H1 (cell line): Measurements from ENCODE around the gene DTX4. TPM values are rescaled to one million over a fixed set of nuclear protein-coding genes. Genes with fewer than 3 reads are reported as not detected.

Source experiments
- CTCF ChIA-PET: fragments of 300-600 bp; sonication (Branson Sonifier 250); formaldehyde crosslinking; loops from one replicate; lab custom pipeline; 2021; ENCODE audit not compliant: partially characterized antibody; lab: Charles Lee
- POLR2A ChIA-PET: fragments of 300-600 bp; sonication (Branson Sonifier 250); formaldehyde crosslinking; loops from one replicate; lab custom pipeline; 2021; ENCODE audit warnings: inconsistent platforms; ENCODE audit not compliant: partially characterized antibody; lab: Charles Lee
- DNase-seq, 2 experiments: peaks; one replicate each; pipeline versions ENCODE4 v3.0.0 to v3.0.0-alpha.2; 2010 to 2022; ENCODE audit warnings: low spot score in 2 of 2, low read depth in 1 of 2, mixed read lengths in 1 of 2
- FAIRE-seq: peaks from 2 replicates; lab custom pipeline; 2011; peaks lifted over from hg19 to GRCh38; lab: Jason Lieb, UNC
- H2AFZ ChIP-seq: 2 replicates; pipeline ENCODE4 v1.8.1; 2012; ENCODE audit warnings: low read length, inconsistent platforms
- H2AK5ac ChIP-seq: 2 replicates; pipeline ENCODE4 v1.6.1; 2013; ENCODE audit warnings: low read depth, low read length
- H2BK120ac ChIP-seq: replicated peaks from 2 replicates; pipeline ENCODE3; 2013; ENCODE audit warnings: low read depth, low read length, inconsistent platforms
- H2BK12ac ChIP-seq: 2 replicates; pipeline ENCODE4 v1.6.1; 2013; ENCODE audit warnings: low read depth, low read length
- H2BK15ac ChIP-seq: 2 replicates; pipeline ENCODE4 v1.6.1; 2013; ENCODE audit warnings: low read length
- H2BK20ac ChIP-seq: 2 replicates; pipeline ENCODE4 v1.6.1; 2013; ENCODE audit warnings: low read length
- H2BK5ac ChIP-seq: 2 replicates; pipeline ENCODE4 v1.6.1; 2013; ENCODE audit warnings: low read depth, low read length
- H3K14ac ChIP-seq: 2 replicates; pipeline ENCODE4 v1.6.1; 2013; ENCODE audit warnings: inconsistent platforms; ENCODE audit not compliant: insufficient read length
- H3K18ac ChIP-seq: 2 replicates; pipeline ENCODE4 v1.6.1; 2013; ENCODE audit warnings: low read length; ENCODE audit errors: extremely low read depth
- H3K23ac ChIP-seq: 2 replicates; pipeline ENCODE4 v1.6.1; 2013; ENCODE audit warnings: inconsistent platforms; ENCODE audit not compliant: insufficient read length
- H3K23me2 ChIP-seq: 2 replicates; pipeline ENCODE4 v1.6.1; 2013; ENCODE audit warnings: low read depth, low read length
- H3K27ac ChIP-seq: 2 replicates; pipeline ENCODE4 v1.6.1; 2011; ENCODE audit warnings: low read depth, low read length, inconsistent platforms
- H3K27me3 ChIP-seq, 4 experiments: replicated peaks in 1 of 4; 1 replicate in 1 of 4; 2 replicates in 3 of 4; pipeline versions ENCODE4 v1.6.1 to v1.8.1; 2011 to 2013; ENCODE audit warnings: low read length in 3 of 4, mild to moderate bottlenecking in 3 of 4, inconsistent platforms in 2 of 4, mixed read lengths in 2 of 4, moderate library complexity in 1 of 4; ENCODE audit not compliant: control insufficient read depth in 3 of 4, insufficient read depth in 3 of 4; ENCODE audit errors: extremely low read depth in 1 of 4
- H3K36me3 ChIP-seq, 4 experiments: 2 replicates each; pipeline versions ENCODE4 v1.6.1 to v1.8.1; 2011 to 2013; ENCODE audit warnings: mild to moderate bottlenecking in 4 of 4, low read length in 3 of 4, moderate library complexity in 2 of 4, control low read depth in 1 of 4, inconsistent platforms in 1 of 4; ENCODE audit not compliant: insufficient read depth in 4 of 4, control insufficient read depth in 2 of 4
- H3K4ac ChIP-seq: replicated peaks from 2 replicates; pipeline ENCODE3; 2013; ENCODE audit warnings: low read length, low read depth, mixed read lengths, inconsistent platforms; ENCODE audit not compliant: insufficient read length
- H3K4me1 ChIP-seq, 4 experiments: replicated peaks in 1 of 4; 1 replicate in 1 of 4; 2 replicates in 3 of 4; pipeline versions ENCODE4 v1.6.1 to v1.8.1; 2011 to 2013; ENCODE audit warnings: low read length in 3 of 4, inconsistent platforms in 2 of 4, mixed read lengths in 1 of 4; ENCODE audit not compliant: insufficient read depth in 4 of 4, control insufficient read depth in 3 of 4
- H3K4me2 ChIP-seq, 2 experiments: 2 replicates each; pipeline versions ENCODE4 v1.6.1 to v1.8.1; 2011 to 2013; ENCODE audit warnings: low read depth in 2 of 2, low read length in 2 of 2, control low read depth in 1 of 2, inconsistent platforms in 1 of 2, mild to moderate bottlenecking in 1 of 2; ENCODE audit not compliant: insufficient read depth in 1 of 2
- H3K4me3 ChIP-seq, 4 experiments: fragments of 200-600, 300-600 bp in 1 of 4; sonication (generic), shearing (Covaris generic), sonication (Bioruptor Twin) in 1 of 4; 2 replicates each; pipeline versions ENCODE4 v1.5.1 to v1.8.1; 2011 to 2016; ENCODE audit warnings: low read length in 4 of 4, low read depth in 3 of 4, control low read depth in 2 of 4, inconsistent platforms in 2 of 4, mild to moderate bottlenecking in 2 of 4, mixed read lengths in 1 of 4, moderate library complexity in 1 of 4; ENCODE audit not compliant: insufficient read depth in 2 of 4; ENCODE audit errors: extremely low read depth in 1 of 4
- H3K56ac ChIP-seq: replicated peaks from 2 replicates; pipeline ENCODE3; 2013; ENCODE audit warnings: low read depth, mild to moderate bottlenecking, mixed read lengths, low read length, inconsistent platforms; ENCODE audit not compliant: insufficient read length
- H3K79me1 ChIP-seq: 2 replicates; pipeline ENCODE4 v1.6.1; 2013; ENCODE audit warnings: low read depth, low read length, control low read depth
- H3K79me2 ChIP-seq, 2 experiments: 2 replicates each; pipeline versions ENCODE4 v1.6.1 to v1.8.1; 2012 to 2013; ENCODE audit warnings: low read length in 2 of 2, mild to moderate bottlenecking in 2 of 2, inconsistent platforms in 1 of 2; ENCODE audit not compliant: insufficient read depth in 2 of 2, control insufficient read depth in 1 of 2
- H3K9ac ChIP-seq, 4 experiments: replicated peaks in 1 of 4; 1 replicate in 1 of 4; 2 replicates in 3 of 4; pipeline versions ENCODE4 v1.6.1 to v1.8.1; 2011 to 2013; ENCODE audit warnings: low read depth in 3 of 4, low read length in 3 of 4, control low read depth in 2 of 4, mild to moderate bottlenecking in 2 of 4, moderate library complexity in 2 of 4, inconsistent platforms in 1 of 4; ENCODE audit errors: extremely low read depth in 1 of 4
- H3K9me3 ChIP-seq, 2 experiments: 2 replicates each; pipeline versions ENCODE4 v1.6.1 to v1.8.1; 2012 to 2013; ENCODE audit warnings: mild to moderate bottlenecking in 2 of 2, moderate library complexity in 2 of 2, control low read depth in 1 of 2, inconsistent platforms in 1 of 2, low read depth in 1 of 2, low read length in 1 of 2, mixed read lengths in 1 of 2; ENCODE audit not compliant: insufficient read depth in 2 of 2
- H4K20me1 ChIP-seq, 2 experiments: replicated peaks in 1 of 2; 2 replicates each; pipeline versions ENCODE3 to v1.8.1; 2011 to 2013; ENCODE audit warnings: inconsistent platforms in 2 of 2, low read length in 2 of 2, mild to moderate bottlenecking in 1 of 2; ENCODE audit not compliant: insufficient read depth in 2 of 2, control insufficient read depth in 1 of 2
- H4K5ac ChIP-seq: 2 replicates; pipeline ENCODE4 v1.6.1; 2013; ENCODE audit warnings: low read length, low read depth, mixed read lengths, inconsistent platforms; ENCODE audit not compliant: insufficient read length
- H4K8ac ChIP-seq: 2 replicates; pipeline ENCODE4 v1.8.0; 2013; ENCODE audit warnings: mild to moderate bottlenecking, moderate library complexity, low read length, inconsistent platforms; ENCODE audit not compliant: insufficient read depth; ENCODE audit errors: extremely low read depth
- H4K91ac ChIP-seq: replicated peaks from 2 replicates; pipeline ENCODE3; 2013; ENCODE audit warnings: low read length, mixed read lengths, inconsistent platforms; ENCODE audit not compliant: insufficient read length
- FOSL1 ChIP-seq: IDR thresholded peaks from 2 replicates; pipeline ENCODE4 v1.6.1; 2011; ENCODE audit warnings: mild to moderate bottlenecking, low read depth, low read length, moderate library complexity; ENCODE audit not compliant: insufficient read depth
- HDAC2 ChIP-seq, 2 experiments: fragments of 300-600 bp in 1 of 2; sonication (generic) in 1 of 2; IDR thresholded peaks; 2 replicates each; pipeline ENCODE4 v1.6.1; 2011 to 2012; ENCODE audit warnings: low read depth in 2 of 2, low read length in 2 of 2, mild to moderate bottlenecking in 2 of 2, moderate library complexity in 2 of 2, borderline replicate concordance in 1 of 2, inconsistent platforms in 1 of 2
- KDM4A ChIP-seq: IDR thresholded peaks from one replicate; pipeline ENCODE4 v1.7.1; 2012; ENCODE audit warnings: low read depth, mild to moderate bottlenecking, moderate library complexity, low read length, inconsistent platforms; ENCODE audit not compliant: severe bottlenecking
- RNF2 ChIP-seq: fragments of 200-900, 300-1000 bp; sonication (generic); IDR thresholded peaks from 2 replicates; pipeline ENCODE4 v1.7.1; 2016; ENCODE audit warnings: borderline replicate concordance, low read depth, mild to moderate bottlenecking, antibody characterized with exemption, low read length; ENCODE audit not compliant: poor library complexity, severe bottlenecking; ENCODE audit errors: missing control alignments
- SIRT6 ChIP-seq: IDR thresholded peaks from one replicate; pipeline ENCODE4 v1.7.1; 2012; ENCODE audit warnings: low read length, inconsistent platforms
- whole genome bisulfite sequencing, 2 experiments: shearing (Covaris generic) in 1 of 2; methylation state at CpG; one replicate each; pipeline versions ENCODE4 v1.1.6 to v1.1.7; 2013 to 2015; ENCODE audit warnings: low lambda C conversion rate in 2 of 2, mixed read lengths in 2 of 2, inconsistent platforms in 1 of 2, low coverage in 1 of 2, missing lambda C conversion rate in 1 of 2; ENCODE audit not compliant: insufficient replicate concordance in 2 of 2, insufficient coverage in 1 of 2, insufficient read length in 1 of 2; ENCODE audit errors: extremely low coverage in 1 of 2, missing lambda C conversion rate in 1 of 2; 5-methylcytosine and 5-hydroxymethylcytosine counted together
- polyA plus RNA-seq, 7 experiments: library from polyadenylated mRNA; depleted of rRNA in 3 of 7; stranded (reverse) in 5 of 7; unstranded in 2 of 7; fragments of >200 nt in 5 of 7; fragments of 200-250 nt in 2 of 7; gene quantifications; 1 replicate in 5 of 7; 2 replicates in 1 of 7; 4 replicates in 1 of 7; pipeline versions ENCODE4 v1.2.1 to v1.2.3, GENCODE V29; 2011 to 2013; ENCODE audit warnings: missing spikeins in 2 of 7, mixed read lengths in 2 of 7
- total RNA-seq: library from RNA; stranded (reverse); fragmentation: NEBNext Ultra II Directional; extraction: Animal tissue kit (Norgen Biotek cat#: 25700); gene quantifications from 2 replicates; pipeline ENCODE4 v1.2.1, GENCODE V29; 2021

Gene DTX4
- total and polyA plus RNA-seq, 2 of the 8 experiments (the other 6 are each of a cell fraction or from before 2014, with no cell fraction given), result 5.1 to 18.8 TPM

DNA sequence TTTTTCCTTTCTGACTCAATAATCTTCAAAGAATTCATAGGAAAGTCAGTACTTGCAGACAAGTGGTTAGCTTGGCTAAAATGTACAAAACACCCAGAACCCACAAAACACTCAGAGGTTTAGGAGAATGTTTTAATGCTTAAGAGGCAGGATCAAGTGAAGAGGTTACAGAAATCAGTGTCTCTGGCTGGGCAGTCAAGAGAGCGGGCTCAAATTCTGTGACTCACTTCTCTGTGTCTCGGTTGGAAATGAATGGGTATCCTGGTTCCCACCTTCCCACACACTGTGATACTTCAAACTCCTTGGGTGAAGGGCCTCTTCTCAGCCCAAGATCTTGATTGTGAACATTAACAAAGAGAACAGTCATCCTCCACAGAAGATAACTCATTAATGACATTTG lies 37.0 kb downstream of the DTX4 start:
- H3K56ac ChIP-seq, result no peak overlapping the region
- no peak for DNase-seq
- no peak overlapping the region for H4K91ac ChIP-seq
- H3K79me1 ChIP-seq, result no peaks in the 10 kb centered on the region
- no peak overlapping the region for H2AFZ ChIP-seq
- FAIRE-seq, result no peak
- H2BK20ac ChIP-seq, result no peak overlapping the region
- ChIA-PET POLR2A (no interaction called here), CTCF (interaction anchor here (0.6 to 1.4 kb wide), 3 partner anchors 12 to 564 kb away, joined by 3 read pairs; no protein-coding TSS in a partner anchor)
- no peak overlapping the region for H2BK12ac ChIP-seq
- H2BK120ac ChIP-seq, result no peak overlapping the region
- no peak overlapping the region for H2BK15ac ChIP-seq
- no peak overlapping the region for H3K4me3 ChIP-seq
- H3K79me2 ChIP-seq, result no peaks in the 10 kb centered on the region
- H3K9me3 ChIP-seq, result no peaks in the 10 kb centered on the region
- no peak overlapping the region for H3K4ac ChIP-seq
- H4K8ac ChIP-seq, result no peak overlapping the region
- no peak overlapping the region for H3K9ac ChIP-seq
- no peak overlapping the region for H4K5ac ChIP-seq
- no peaks in the 10 kb centered on the region for H3K23me2 ChIP-seq
- no peaks in the 10 kb centered on the region for H3K27me3 ChIP-seq
- no peak overlapping the region for H3K18ac ChIP-seq
- no peak overlapping the region for H2BK5ac ChIP-seq
- no peak overlapping the region for H3K4me2 ChIP-seq
- WGBS, 2 experiments, result 97% methylated on average over 2 of the region's 2 CpGs; no CpG with 5 or more reads in 1 of the 2 experiments
- H3K36me3 ChIP-seq, result peaks cover 0 to 14% (median 7%) of the 10 kb centered on the region in 4 experiments; a peak in 3 of 8 replicates
- no peak overlapping the region for H3K14ac ChIP-seq
- H3K4me1 ChIP-seq, result peaks cover 0 to 2% (median 0%) of the 10 kb centered on the region in 4 experiments; a peak in 1 of 7 replicates
- H3K27ac ChIP-seq, result no peak overlapping the region
- H4K20me1 ChIP-seq, result no peaks in the 10 kb centered on the region
- no peak overlapping the region for H2AK5ac ChIP-seq
- H3K23ac ChIP-seq, result no peak overlapping the region
- TF ChIP-seq SIRT6 (no peak), KDM4A (no peak), HDAC2 (IDR thresholded peaks at IDR 0.05; ENCODE audit: borderline replicate concordance in 1 of 2, low read depth in 2 of 2, low read length in 2 of 2) (no peak), RNF2 (no peak), FOSL1 (no peak)
